OCI-LY7 (cell line): ENCODE data around the gene DPY19L3.

ENCODE experiments used
- CTCF ChIP-seq: fragments of 200-600 bp; sonication (generic); conservative IDR thresholded peaks from 2 replicates; pipeline ENCODE4 v1.5.1; 2014; ENCODE audit warnings: mild to moderate bottlenecking, antibody characterized with exemption, low read length, moderate library complexity, mixed read lengths
- EZH2phosphoT487 ChIP-seq: fragments of 200-600 bp; sonication (generic); IDR thresholded peaks from 2 replicates; pipeline ENCODE4 v1.6.1; 2018; ENCODE audit warnings: low read depth, borderline replicate concordance, mild to moderate bottlenecking, mixed run types, antibody characterized with exemption, low read length, moderate library complexity, mixed read lengths

- no peak for TF ChIP-seq CTCF
- TF ChIP-seq EZH2phosphoT487, result no peak
Observed at GRCh38 chr19:32415246-32415645, 9.7 kb downstream of the DPY19L3 start.
